ENCODE results near the gene ELP4. TPM values are rescaled to one million over a fixed set of nuclear protein-coding genes. Genes with fewer than 3 reads are reported as not detected.

The ELP4 gene
- total RNA-seq, 1 donor from 2014 or later: 37.1 TPM

- intact Hi-C loops (cut with DNase I): no loop called here
- no peak overlapping the region for H3K27ac ChIP-seq
- H3K27me3 ChIP-seq: no peaks in the 10 kb centered on the region
- peak in 2 of 3 experiments; percentile 17 to 29 for TF ChIP-seq CTCF (IDR thresholded peaks at IDR 0.05)
- no peaks in the 10 kb centered on the region for H3K9me3 ChIP-seq
- no peak for DNase-seq (ENCODE audit: low spot score in 2 of 2)
- no peak overlapping the region for H3K4me3 ChIP-seq
- no peaks in the 10 kb centered on the region for H3K4me1 ChIP-seq
- no peaks in the 10 kb centered on the region for H3K36me3 ChIP-seq
These were observed 132.0 kb downstream of the ELP4 start for GRCh38 chr11:31641477-31642062.

GRCh38 chr11:31643857-31644256 lies 134.3 kb downstream of the ELP4 start:
- DNase-seq (ENCODE audit: low spot score in 2 of 2): no peak
- no peak overlapping the region for H3K27ac ChIP-seq
- no peaks in the 10 kb centered on the region for H3K27me3 ChIP-seq
- no peaks in the 10 kb centered on the region for H3K36me3 ChIP-seq
- H3K4me1 ChIP-seq: no peaks in the 10 kb centered on the region
- no peak overlapping the region for H3K4me3 ChIP-seq
- intact Hi-C loops (cut with DNase I): no loop called here
- TF ChIP-seq CTCF (IDR thresholded peaks at IDR 0.05): no peak
- H3K9me3 ChIP-seq: no peaks in the 10 kb centered on the region

GRCh38 chr11:31645747-31646146 lies 136.2 kb downstream of the ELP4 start:
- DNase-seq (ENCODE audit: low spot score in 2 of 2): no peak
- H3K27me3 ChIP-seq: no peaks in the 10 kb centered on the region
- no peaks in the 10 kb centered on the region for H3K4me1 ChIP-seq
- H3K36me3 ChIP-seq: no peaks in the 10 kb centered on the region
- peak overlapping the region; percentile 4 to 17 for H3K27ac ChIP-seq
- intact Hi-C loops (cut with DNase I): no loop called here
- no peak overlapping the region for H3K4me3 ChIP-seq
- no peaks in the 10 kb centered on the region for H3K9me3 ChIP-seq
- TF ChIP-seq CTCF (IDR thresholded peaks at IDR 0.05): no peak

DNA sequence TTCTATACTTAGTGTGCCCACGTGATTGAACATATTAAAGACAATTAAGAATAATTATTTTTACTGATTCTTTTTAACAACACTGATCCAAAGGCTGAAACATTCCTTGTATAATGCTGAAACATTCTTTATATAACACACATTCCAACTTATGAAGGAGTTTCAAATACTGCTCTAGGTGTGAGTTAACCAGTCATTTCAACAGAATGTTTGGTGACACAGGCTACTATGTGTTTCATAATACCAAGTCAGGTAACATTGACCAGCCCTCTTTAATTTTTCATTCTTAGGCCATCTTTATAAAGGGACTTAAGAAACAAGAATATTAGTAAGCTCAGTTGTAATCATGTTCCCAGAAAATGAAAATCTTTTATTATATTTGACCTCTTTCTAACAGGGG lies 136.6 kb downstream of the ELP4 start:
- H3K36me3 ChIP-seq: no peaks in the 10 kb centered on the region
- no peaks in the 10 kb centered on the region for H3K4me1 ChIP-seq
- TF ChIP-seq CTCF (IDR thresholded peaks at IDR 0.05): no peak
- DNase-seq (ENCODE audit: low spot score in 2 of 2): no peak
- no peak overlapping the region for H3K4me3 ChIP-seq
- intact Hi-C loops (cut with DNase I): no loop called here
- H3K27ac ChIP-seq: peak overlapping the region in 1 of 2 donors; percentile 17
- no peaks in the 10 kb centered on the region for H3K27me3 ChIP-seq
- H3K9me3 ChIP-seq: no peaks in the 10 kb centered on the region

GRCh38 chr11:31649129-31649966 lies 139.8 kb downstream of the ELP4 start:
- H3K36me3 ChIP-seq: no peaks in the 10 kb centered on the region
- intact Hi-C loops (cut with DNase I): no loop called here
- no peak for TF ChIP-seq CTCF (IDR thresholded peaks at IDR 0.05)
- no peak overlapping the region for H3K27ac ChIP-seq
- H3K9me3 ChIP-seq: no peaks in the 10 kb centered on the region
- no peaks in the 10 kb centered on the region for H3K4me1 ChIP-seq
- no peak overlapping the region for H3K4me3 ChIP-seq
- no peak for DNase-seq (ENCODE audit: low spot score in 2 of 2)
- H3K27me3 ChIP-seq: no peaks in the 10 kb centered on the region
